CD4-positive, alpha-beta memory T cell (primary cell): ENCODE data around the gene DDX54. TPM values are rescaled to one million over a fixed set of nuclear protein-coding genes. Genes with fewer than 3 reads are reported as not detected.

ENCODE experiments used
- CTCF ChIA-PET: fragments of 350-600 bp; sonication (Branson Sonifier 250); formaldehyde crosslinking; loops from one replicate; lab custom pipeline; 2021; ENCODE audit warnings: inconsistent platforms; ENCODE audit not compliant: partially characterized antibody; lab: Charles Lee
- POLR2A ChIA-PET: fragments of 350-600 bp; sonication (Branson Sonifier 250); formaldehyde crosslinking; loops from one replicate; lab custom pipeline; 2021; ENCODE audit not compliant: partially characterized antibody; lab: Charles Lee
- DNase-seq, 5 donors: peaks; one replicate each; pipeline versions ENCODE4 v3.0.0 to v3.0.0-alpha.2; 2020 to 2022; ENCODE audit warnings: mixed read lengths in 1 of 5
- H3K27ac ChIP-seq: one replicate; pipeline ENCODE4 v1.7.0; 2013; ENCODE audit warnings: low read depth, low read length
- H3K27me3 ChIP-seq: 2 replicates; pipeline ENCODE4 v1.7.0; 2013; ENCODE audit warnings: mild to moderate bottlenecking, low read length, moderate library complexity; ENCODE audit not compliant: insufficient read depth
- H3K36me3 ChIP-seq: 2 replicates; pipeline ENCODE4 v1.7.0; 2013; ENCODE audit warnings: mild to moderate bottlenecking, low read length, moderate library complexity; ENCODE audit not compliant: insufficient read depth
- H3K4me1 ChIP-seq: 2 replicates; pipeline ENCODE4 v1.7.0; 2013; ENCODE audit warnings: mild to moderate bottlenecking, low read length, moderate library complexity; ENCODE audit not compliant: insufficient read depth
- H3K4me3 ChIP-seq, 2 donors: one replicate each; pipeline ENCODE4 v1.7.0; 2013; ENCODE audit warnings: low read length in 2 of 2, mild to moderate bottlenecking in 1 of 2
- H3K9me3 ChIP-seq, 2 donors: one replicate each; pipeline ENCODE4 v1.7.0; 2013; ENCODE audit warnings: low read length in 2 of 2, control low read depth in 1 of 2; ENCODE audit not compliant: control insufficient read depth in 1 of 2
- H3K27ac Mint-ChIP-seq, 7 donors: one replicate each; pipeline ENCODE4 v1.8.0; 2020 to 2021; ENCODE audit warnings: mixed read lengths in 7 of 7, mild to moderate bottlenecking in 6 of 7, inconsistent platforms in 3 of 7, moderate library complexity in 3 of 7
- H3K27me3 Mint-ChIP-seq, 2 donors: one replicate each; pipeline ENCODE4 v1.8.0; 2020 to 2021; ENCODE audit warnings: mixed read lengths in 2 of 2
- H3K36me3 Mint-ChIP-seq, 2 donors: one replicate each; pipeline ENCODE4 v1.8.0; 2020 to 2021; ENCODE audit warnings: mixed read lengths in 2 of 2, inconsistent platforms in 1 of 2, mild to moderate bottlenecking in 1 of 2
- H3K4me1 Mint-ChIP-seq, 4 donors: one replicate each; pipeline ENCODE4 v1.8.0; 2020 to 2021; ENCODE audit warnings: mixed read lengths in 4 of 4, mild to moderate bottlenecking in 1 of 4
- H3K4me3 Mint-ChIP-seq, 8 donors: one replicate each; pipeline ENCODE4 v1.8.0; 2020 to 2021; ENCODE audit warnings: mixed read lengths in 8 of 8, mild to moderate bottlenecking in 7 of 8, moderate library complexity in 6 of 8, inconsistent platforms in 3 of 8
- H3K9me3 Mint-ChIP-seq, 8 donors: one replicate each; pipeline ENCODE4 v1.8.0; 2020 to 2021; ENCODE audit warnings: mixed read lengths in 8 of 8, mild to moderate bottlenecking in 5 of 8, inconsistent platforms in 3 of 8, moderate library complexity in 1 of 8
- intact Hi-C: fragments of 100-400 bp; cut with micrococcal nuclease; formaldehyde crosslinking; loops from one replicate; pipeline ENCODE4 v1.15.1; 2023
- polyA plus RNA-seq, 2 donors: library from polyadenylated mRNA; unstranded; fragments of 300-500 nt; fragmentation: Illumina TruSeq; gene quantifications; one replicate each; pipeline ENCODE4 v1.2.3, GENCODE V29; 2021
- total RNA-seq, 2 experiments: library from RNA; stranded (reverse); gene quantifications; one replicate each; pipeline ENCODE4 v1.2.3, GENCODE V29; 2021

Gene DDX54
- total and polyA plus RNA-seq, 4 experiments from 2014 or later: 9.9 to 69.4 (median 52.3) TPM

DNA sequence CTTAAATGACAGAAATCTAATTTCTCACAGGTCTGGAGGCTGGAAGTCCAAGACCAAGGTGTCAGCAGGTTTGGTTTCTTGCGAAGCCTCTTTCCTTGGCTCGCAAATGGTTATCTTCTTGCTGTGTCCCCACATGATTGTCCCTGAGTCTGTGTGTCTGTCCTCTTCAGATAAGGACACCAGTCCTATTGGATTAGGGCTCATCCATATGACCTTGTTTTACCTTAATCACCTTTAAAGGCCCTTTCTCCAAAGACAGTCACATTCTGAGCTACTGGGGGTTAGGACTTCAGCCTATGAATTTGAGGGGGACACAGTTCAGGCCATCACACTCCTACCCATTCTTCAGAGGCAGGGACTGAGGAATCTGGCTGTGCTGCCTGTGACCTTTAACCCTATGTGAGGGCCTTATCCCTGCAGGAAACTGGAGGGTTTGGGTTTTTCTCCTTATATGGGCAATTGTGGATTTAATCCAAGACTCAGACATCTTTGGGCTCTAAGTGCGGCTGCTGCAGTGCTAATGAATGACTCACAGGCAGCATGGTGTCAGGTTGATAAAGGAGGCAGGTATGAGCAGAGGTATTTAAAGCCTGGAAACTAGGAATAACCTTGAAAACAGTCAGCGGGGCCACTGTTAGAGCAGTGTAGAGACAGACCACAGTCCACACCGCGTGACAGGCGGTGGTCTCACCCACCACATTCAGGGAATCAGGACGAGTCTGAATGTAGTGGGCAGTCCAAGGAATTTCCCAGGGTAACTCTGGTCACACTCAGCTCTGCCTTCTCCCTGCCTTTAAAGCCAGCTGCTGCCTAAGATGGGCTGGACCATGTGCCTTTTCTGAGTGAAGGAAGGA lies 46.2 kb upstream of the DDX54 start:
- DNase-seq: no peak
- Histone ChIP-seq H3K27ac (no peak overlapping the region), H3K27me3 (no peaks in the 10 kb centered on the region), H3K9me3 (no peaks in the 10 kb centered on the region), H3K36me3 (no peaks in the 10 kb centered on the region), H3K4me1 (peaks cover 62% of the 10 kb centered on the region), H3K4me3 (no peak overlapping the region)
- no peaks in the 10 kb centered on the region for H3K27me3 Mint-ChIP-seq
- H3K4me3 Mint-ChIP-seq: peak overlapping the region in 1 of 8 donors; percentile 20
- ChIA-PET CTCF (interaction anchor here (1.0 to 2.1 kb wide), 3 partner anchors 8 to 35 kb away, joined by 3 to 17 read pairs (median 5); no protein-coding TSS in a partner anchor), POLR2A (interaction anchor here (1.1 kb wide), 1 partner anchor 37 kb away, joined by 3 read pairs; no protein-coding TSS in a partner anchor)
- H3K9me3 Mint-ChIP-seq: no peaks in the 10 kb centered on the region
- intact Hi-C loops: no loop called here
- peaks cover 37 to 39% of the 10 kb centered on the region in 2 donors for H3K36me3 Mint-ChIP-seq
- H3K4me1 Mint-ChIP-seq: peaks cover 25 to 73% (median 40%) of the 10 kb centered on the region in 4 donors
- H3K27ac Mint-ChIP-seq: no peak overlapping the region

DNA sequence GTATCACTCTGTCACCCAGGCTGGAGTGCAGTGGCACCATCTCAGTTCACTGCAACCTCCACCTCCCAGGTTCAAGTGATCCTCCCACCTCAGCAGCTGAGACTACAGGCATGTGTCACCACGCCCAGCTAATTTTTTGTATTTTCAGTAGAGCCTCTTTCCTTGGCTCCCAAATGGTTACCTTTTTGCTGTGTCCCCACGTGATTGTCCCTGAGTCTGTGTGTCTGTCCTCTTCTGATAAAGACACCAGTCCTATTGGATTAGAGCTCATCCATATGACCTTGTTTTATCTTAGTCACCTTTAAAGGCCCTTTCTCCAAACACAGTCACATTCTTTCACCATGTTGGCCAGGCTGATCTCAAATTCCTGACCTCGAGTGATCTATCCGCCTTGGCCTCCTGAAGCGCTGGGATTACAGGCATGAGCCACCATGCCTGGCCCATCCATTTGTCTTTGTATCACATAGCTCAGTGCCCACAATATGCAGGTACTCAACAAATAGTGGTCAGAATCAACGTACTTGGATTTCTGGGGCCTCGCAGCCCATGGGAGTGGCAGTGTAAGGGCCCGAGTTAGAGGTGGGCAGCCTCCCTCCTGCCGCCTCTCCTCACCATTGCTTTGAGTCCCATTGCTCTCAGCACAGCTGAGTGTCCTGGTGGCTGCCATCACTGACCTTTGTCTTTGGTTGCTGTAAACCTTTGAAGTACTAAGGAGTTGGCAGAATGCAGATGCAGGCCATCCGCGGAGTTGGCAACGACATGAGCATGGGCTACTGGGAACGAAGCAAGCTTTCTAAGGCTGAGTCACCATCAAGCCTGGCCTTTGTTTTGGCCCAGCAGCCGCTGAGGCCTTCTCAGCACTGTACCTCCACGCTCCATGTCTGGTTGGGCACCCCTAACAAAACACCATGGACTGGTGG lies 45.3 kb upstream of the DDX54 start:
- peaks cover 33 to 38% of the 10 kb centered on the region in 2 donors for H3K36me3 Mint-ChIP-seq
- H3K27ac ChIP-seq: no peak overlapping the region
- no peaks in the 10 kb centered on the region for H3K27me3 Mint-ChIP-seq
- DNase-seq: no peak
- peak overlapping the region in 6 of 8 donors; percentile 18 to 71 (median 46) for H3K4me3 Mint-ChIP-seq
- peaks cover 24 to 69% (median 40%) of the 10 kb centered on the region in 4 donors for H3K4me1 Mint-ChIP-seq
- no peak overlapping the region for H3K4me3 ChIP-seq
- intact Hi-C loops: no loop called here
- H3K27ac Mint-ChIP-seq: peak overlapping the region in 5 of 7 donors; percentile 43 to 87 (median 63)
- ChIA-PET CTCF (interaction anchor here (0.6 to 1.7 kb wide), 2 partner anchors 9 to 41 kb away, joined by 3 to 4 read pairs; no protein-coding TSS in a partner anchor), POLR2A (interaction anchor here (0.9 to 2.7 kb wide), 5 partner anchors 10 to 45 kb away, joined by 3 to 16 read pairs (median 3); partner anchors contain the start of genes RITA1 and TPCN1)
- H3K9me3 ChIP-seq: no peaks in the 10 kb centered on the region
- H3K9me3 Mint-ChIP-seq: no peaks in the 10 kb centered on the region
- no peaks in the 10 kb centered on the region for H3K27me3 ChIP-seq
- peaks cover 62% of the 10 kb centered on the region for H3K4me1 ChIP-seq
- H3K36me3 ChIP-seq: no peaks in the 10 kb centered on the region

DNA sequence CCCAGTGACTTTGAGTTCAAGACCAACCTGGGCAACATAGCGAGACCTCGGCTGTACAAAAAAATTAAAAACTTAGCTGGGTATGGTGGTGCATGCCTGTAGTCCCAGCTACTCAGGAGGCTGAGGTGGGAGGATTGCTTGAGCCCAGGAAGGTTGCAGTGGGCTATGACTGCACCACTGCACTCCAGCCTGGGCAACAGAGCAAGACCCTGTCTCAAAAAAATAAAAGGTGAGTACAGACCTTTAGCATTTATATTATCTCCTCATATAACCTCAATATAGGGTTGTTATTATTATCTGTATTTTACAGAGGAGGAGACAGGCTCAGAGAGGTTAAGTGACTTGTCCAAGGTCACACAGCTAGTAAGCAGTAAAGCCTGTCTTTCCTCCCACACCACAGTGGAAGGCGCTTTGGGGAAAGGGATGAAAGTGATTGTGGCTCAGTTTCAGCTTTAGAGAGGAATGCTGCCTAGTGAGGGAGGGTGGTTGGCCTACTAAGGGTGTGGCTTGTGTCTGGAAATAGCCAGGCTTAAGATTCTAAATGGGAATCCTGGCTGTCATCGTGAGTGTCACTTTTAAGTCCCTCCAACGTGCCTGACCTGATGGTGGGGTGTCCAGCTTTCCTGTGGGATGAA lies 43.2 kb upstream of the DDX54 start:
- Mint-ChIP-seq H3K4me3 (peak overlapping the region in 1 of 8 donors; percentile 17), H3K36me3 (peaks cover 26 to 31% of the 10 kb centered on the region in 2 donors), H3K9me3 (no peaks in the 10 kb centered on the region), H3K4me1 (peaks cover 23 to 64% (median 41%) of the 10 kb centered on the region in 4 donors), H3K27me3 (no peaks in the 10 kb centered on the region), H3K27ac (peak overlapping the region in 5 of 7 donors; percentile 37 to 87 (median 53))
- ChIA-PET CTCF (interaction anchor here (0.6 to 1.7 kb wide), 2 partner anchors 31 to 682 kb away, joined by 3 to 4 read pairs; no protein-coding TSS in a partner anchor), POLR2A (interaction anchor here (2.7 kb wide), 1 partner anchor 8 kb away, joined by 16 read pairs; the partner anchor contains the start of gene TPCN1)
- H3K4me1 ChIP-seq: peaks cover 61% of the 10 kb centered on the region
- no peaks in the 10 kb centered on the region for H3K36me3 ChIP-seq
- no peak for DNase-seq
- H3K9me3 ChIP-seq: no peaks in the 10 kb centered on the region
- no peak overlapping the region for H3K4me3 ChIP-seq
- H3K27ac ChIP-seq: no peak overlapping the region
- no peaks in the 10 kb centered on the region for H3K27me3 ChIP-seq
- intact Hi-C loops: no loop called here

DNA sequence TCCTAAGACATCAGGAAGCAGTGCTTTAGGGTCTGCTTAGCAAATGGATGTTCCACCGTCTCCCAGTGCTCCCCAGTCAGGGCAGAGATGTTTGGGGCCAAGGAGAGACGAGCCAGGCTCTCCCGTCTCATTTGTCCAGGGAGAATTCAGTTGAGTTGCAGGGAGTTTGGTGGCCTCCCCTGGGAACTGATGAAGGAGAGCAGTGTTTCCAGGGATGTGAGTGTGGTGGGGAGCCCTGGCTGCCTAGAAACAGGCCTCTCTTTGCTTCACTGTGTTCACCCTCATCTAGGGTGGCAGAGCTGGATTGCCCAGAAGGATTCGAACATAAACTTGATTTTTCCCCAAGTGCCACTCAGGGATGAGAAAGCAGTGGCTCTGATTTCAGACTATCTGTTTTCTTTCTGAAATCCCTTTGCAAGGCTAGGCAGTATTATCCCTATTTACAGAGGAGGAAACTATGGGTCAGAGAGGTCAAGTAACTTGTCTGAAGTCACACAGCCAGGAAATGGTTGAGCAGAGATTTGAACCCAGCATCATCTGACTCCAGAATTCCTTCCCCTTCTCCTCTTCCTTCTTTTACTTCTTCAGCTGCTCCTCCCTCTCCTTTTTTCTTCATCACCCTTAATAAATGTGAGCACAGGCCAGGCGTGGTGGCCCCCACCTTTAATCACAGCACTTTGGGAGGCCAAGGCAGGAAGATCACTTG lies 42.6 kb upstream of the DDX54 start:
- intact Hi-C loops: no loop called here
- Histone ChIP-seq H3K36me3 (no peaks in the 10 kb centered on the region), H3K27ac (no peak overlapping the region), H3K9me3 (no peaks in the 10 kb centered on the region), H3K4me3 (no peak overlapping the region), H3K4me1 (peaks cover 60% of the 10 kb centered on the region), H3K27me3 (no peaks in the 10 kb centered on the region)
- peaks cover 20 to 29% of the 10 kb centered on the region in 2 donors for H3K36me3 Mint-ChIP-seq
- POLR2A ChIA-PET: interaction anchor here (2.7 kb wide), 1 partner anchor 7 kb away, joined by 16 read pairs; the partner anchor contains the start of gene TPCN1
- no peaks in the 10 kb centered on the region for H3K9me3 Mint-ChIP-seq
- H3K27me3 Mint-ChIP-seq: no peaks in the 10 kb centered on the region
- CTCF ChIA-PET: no interaction called here
- peak overlapping the region in 4 of 7 donors; percentile 19 to 87 (median 56) for H3K27ac Mint-ChIP-seq
- peaks cover 23 to 64% (median 41%) of the 10 kb centered on the region in 4 donors for H3K4me1 Mint-ChIP-seq
- no peak for DNase-seq
- no peak overlapping the region for H3K4me3 Mint-ChIP-seq

DNA sequence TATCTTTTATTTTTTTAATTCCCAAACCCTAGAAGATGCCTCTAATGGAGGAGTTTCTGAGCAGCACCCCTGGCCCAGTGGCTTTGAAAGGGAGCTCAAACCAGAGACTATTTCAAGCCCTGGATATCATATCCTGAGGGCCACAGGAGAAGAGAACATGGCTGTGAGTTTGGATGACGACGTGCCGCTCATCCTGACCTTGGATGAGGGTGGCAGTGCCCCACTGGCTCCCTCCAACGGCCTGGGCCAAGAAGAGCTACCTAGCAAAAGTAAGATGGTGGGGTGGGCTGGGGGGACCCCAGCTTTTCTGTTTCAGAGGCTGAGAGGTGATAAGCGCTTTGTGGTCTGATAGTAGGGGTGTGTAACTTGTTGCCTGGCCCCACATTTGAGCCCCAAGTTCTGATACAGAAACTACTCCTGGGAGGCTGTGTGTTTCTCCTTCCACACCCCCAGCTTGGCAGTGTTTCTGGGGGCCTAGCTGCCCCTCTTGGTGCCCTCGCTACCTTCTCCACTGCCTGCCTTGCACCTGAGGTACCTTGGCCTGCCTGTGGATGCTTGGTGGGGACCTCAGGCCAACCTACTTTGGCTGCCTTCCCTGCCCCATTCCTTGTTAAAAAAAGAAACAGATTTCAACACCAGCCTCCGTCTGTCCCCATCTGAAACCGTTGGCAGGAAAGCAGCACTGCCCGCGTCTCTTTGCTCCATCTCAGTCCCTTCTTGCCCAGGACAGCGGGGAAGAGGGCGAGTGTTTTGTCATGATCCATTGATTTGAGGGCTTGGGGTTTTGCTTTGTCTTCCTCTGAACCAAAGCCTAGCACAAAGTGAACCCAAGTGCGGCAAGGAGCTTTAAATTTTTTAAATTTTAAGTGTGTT lies 41.7 kb upstream of the DDX54 start:
- intact Hi-C loops: no loop called here
- CTCF ChIA-PET: interaction anchor here (0.9 to 1.6 kb wide), 3 partner anchors 30 to 234 kb away, joined by 3 to 6 read pairs (median 3); no protein-coding TSS in a partner anchor
- Histone ChIP-seq H3K36me3 (no peaks in the 10 kb centered on the region), H3K9me3 (no peaks in the 10 kb centered on the region), H3K27ac (no peak overlapping the region), H3K4me1 (peaks cover 60% of the 10 kb centered on the region), H3K27me3 (no peaks in the 10 kb centered on the region), H3K4me3 (no peak overlapping the region)
- Mint-ChIP-seq H3K27ac (peak overlapping the region in 2 of 7 donors; percentile 22 to 24), H3K4me3 (no peak overlapping the region), H3K27me3 (no peaks in the 10 kb centered on the region), H3K9me3 (no peaks in the 10 kb centered on the region), H3K36me3 (peaks cover 18 to 28% of the 10 kb centered on the region in 2 donors), H3K4me1 (peaks cover 30 to 64% (median 43%) of the 10 kb centered on the region in 4 donors)
- POLR2A ChIA-PET: interaction anchor here (8.4 kb wide), 1 partner anchor 17 kb away, joined by 84 read pairs; no protein-coding TSS in a partner anchor
- DNase-seq: no peak
